SU-DHL-6 (cell line): ENCODE data around the gene MRPL14.
A peak's percentile ranks its signal among the peaks of the same experiment; 100 is the strongest.

Experiments
- H2AFZ ChIP-seq: fragments of 200-600 bp; sonication (generic); 2 replicates; pipeline ENCODE4 v1.6.1; 2014; ENCODE audit warnings: low read depth, mild to moderate bottlenecking, moderate library complexity, mixed read lengths, antibody characterized with exemption, low read length; ENCODE audit not compliant: severe bottlenecking
- H3F3A ChIP-seq: fragments of 200-600 bp; shearing (Covaris generic); 2 replicates; pipeline ENCODE4 v1.6.0; 2016; ENCODE audit warnings: antibody characterized with exemption, mild to moderate bottlenecking; ENCODE audit not compliant: insufficient read depth
- H3K27ac ChIP-seq: fragments of 200-600 bp; sonication (generic); 2 replicates; pipeline ENCODE4 v1.5.1; 2016; ENCODE audit warnings: low read depth, mild to moderate bottlenecking, low read length, moderate library complexity, mixed read lengths
- H3K27me3 ChIP-seq: fragments of 200-600 bp; sonication (generic), shearing (Covaris generic); 2 replicates; pipeline ENCODE4 v1.6.0; 2014; ENCODE audit warnings: mild to moderate bottlenecking, low read length
- H3K36me3 ChIP-seq: fragments of 200-600 bp; sonication (generic); 2 replicates; pipeline ENCODE4 v1.6.1; 2014; ENCODE audit warnings: mild to moderate bottlenecking, low read length, mixed read lengths
- H3K4me2 ChIP-seq: fragments of 300-600, 200-600 bp; shearing (Covaris generic), sonication (generic); 2 replicates; pipeline ENCODE4 v1.6.0; 2014; ENCODE audit warnings: low read length, low read depth, mild to moderate bottlenecking; ENCODE audit not compliant: poor library complexity, severe bottlenecking
- H3K4me3 ChIP-seq: fragments of 200-600 bp; sonication (generic); 2 replicates; pipeline ENCODE4 v1.5.1; 2014; ENCODE audit warnings: antibody characterized with exemption, low read length, mild to moderate bottlenecking, mixed read lengths; ENCODE audit not compliant: insufficient read depth, poor library complexity, severe bottlenecking
- H3K79me2 ChIP-seq: fragments of 200-600 bp; sonication (generic); 2 replicates; pipeline ENCODE4 v1.6.1; 2014; ENCODE audit warnings: mild to moderate bottlenecking, low read length, moderate library complexity; ENCODE audit not compliant: insufficient read depth
- H3K9ac ChIP-seq: fragments of 200-600 bp; sonication (generic); 2 replicates; pipeline ENCODE4 v1.7.0; 2014; ENCODE audit warnings: mild to moderate bottlenecking, low read length
- H3K9me2 ChIP-seq: fragments of 200-600 bp; sonication (generic); replicated peaks from 2 replicates; pipeline ENCODE4 v1.6.1; 2014; ENCODE audit warnings: low read length; ENCODE audit not compliant: insufficient read depth
- H3K9me3 ChIP-seq: fragments of 200-600 bp; sonication (generic); 2 replicates; pipeline ENCODE4 v1.6.1; 2014; ENCODE audit warnings: low read length, mixed read lengths; ENCODE audit not compliant: insufficient read depth
- H4K20me1 ChIP-seq: fragments of 200-600 bp; sonication (generic); 2 replicates; pipeline ENCODE4 v1.6.1; 2014; ENCODE audit warnings: low read depth, mild to moderate bottlenecking, antibody characterized with exemption, low read length, moderate library complexity, mixed read lengths
- EZH2phosphoT487 ChIP-seq: fragments of 200-600 bp; sonication (generic), shearing (Covaris generic); conservative IDR thresholded peaks from 2 replicates; pipeline ENCODE4 v1.6.1; 2018; ENCODE audit warnings: mild to moderate bottlenecking, antibody characterized with exemption, low read length, moderate library complexity, mixed read lengths
- TF ChIP-seq, protein P1 (sequence below): fragments of 200-600 bp; sonication (generic); IDR thresholded peaks from one replicate; pipeline ENCODE4 v1.5.1; 2017; ENCODE audit warnings: antibody characterized with exemption, mild to moderate bottlenecking, low read length, moderate library complexity; ENCODE audit not compliant: insufficient read depth, poor library complexity, severe bottlenecking

MRPL14 gene

DNA sequence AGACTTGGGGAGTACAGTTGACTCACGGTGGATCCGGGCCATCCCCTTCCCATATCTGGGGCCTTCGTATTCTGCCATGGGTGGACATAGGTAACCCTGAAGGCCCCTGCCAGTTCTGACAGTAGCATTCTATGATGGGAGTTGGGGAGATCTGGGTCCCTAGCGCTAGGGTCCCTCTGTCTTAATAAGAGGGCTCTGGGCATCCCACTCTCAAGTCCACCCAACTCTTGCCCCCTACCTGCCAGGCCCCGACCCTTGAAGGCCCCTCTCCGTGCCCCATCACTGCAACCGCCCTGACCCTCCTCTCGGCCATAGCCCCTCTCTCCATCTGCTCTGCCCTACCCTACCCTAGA, 24.8 kb upstream of the MRPL14 start:
- no peak overlapping the region for H3K27ac ChIP-seq
- no peak for TF ChIP-seq EZH2phosphoT487

DNA sequence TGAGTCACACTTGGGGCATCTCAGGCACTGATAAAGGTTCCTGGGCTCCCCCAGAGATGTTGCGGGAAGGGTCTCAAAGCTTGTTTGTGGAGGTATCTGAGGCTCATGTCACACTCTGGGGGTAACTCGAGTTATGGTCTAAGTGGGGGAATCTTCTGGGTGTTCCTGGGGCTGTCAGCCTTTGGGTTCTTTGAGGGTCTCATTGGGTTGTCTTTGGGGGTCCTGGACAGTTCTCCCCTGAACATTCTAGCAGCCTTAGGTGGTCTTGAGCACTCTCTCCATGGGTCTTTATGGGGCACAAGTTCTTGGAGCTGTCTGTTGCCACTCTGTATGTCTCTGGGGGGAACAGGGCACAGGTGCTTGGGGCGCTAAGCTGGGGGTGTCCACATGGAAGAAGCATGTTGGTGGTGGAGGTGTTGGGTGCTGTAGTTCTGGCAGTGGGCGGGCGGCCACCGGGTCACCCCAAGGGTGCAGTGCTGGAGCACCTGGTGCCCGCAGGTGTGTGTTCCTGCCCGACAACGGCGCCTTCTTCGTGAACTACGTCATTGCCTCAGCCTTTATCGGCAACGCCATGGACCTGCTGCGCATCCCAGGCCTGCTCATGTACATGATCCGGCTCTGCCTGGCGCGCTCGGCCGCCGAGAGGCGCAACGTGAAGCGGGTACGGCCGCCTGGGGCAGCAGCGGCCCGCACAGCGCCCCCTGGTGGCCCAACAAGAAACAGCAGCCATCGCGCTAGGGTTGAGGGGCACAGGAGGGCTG, 24.3 kb upstream of the MRPL14 start:
- H3K9ac ChIP-seq: no peak overlapping the region
- H3F3A ChIP-seq: no peaks in the 10 kb centered on the region
- TF ChIP-seq EZH2phosphoT487: no peak
- TF ChIP-seq, protein P1, sequence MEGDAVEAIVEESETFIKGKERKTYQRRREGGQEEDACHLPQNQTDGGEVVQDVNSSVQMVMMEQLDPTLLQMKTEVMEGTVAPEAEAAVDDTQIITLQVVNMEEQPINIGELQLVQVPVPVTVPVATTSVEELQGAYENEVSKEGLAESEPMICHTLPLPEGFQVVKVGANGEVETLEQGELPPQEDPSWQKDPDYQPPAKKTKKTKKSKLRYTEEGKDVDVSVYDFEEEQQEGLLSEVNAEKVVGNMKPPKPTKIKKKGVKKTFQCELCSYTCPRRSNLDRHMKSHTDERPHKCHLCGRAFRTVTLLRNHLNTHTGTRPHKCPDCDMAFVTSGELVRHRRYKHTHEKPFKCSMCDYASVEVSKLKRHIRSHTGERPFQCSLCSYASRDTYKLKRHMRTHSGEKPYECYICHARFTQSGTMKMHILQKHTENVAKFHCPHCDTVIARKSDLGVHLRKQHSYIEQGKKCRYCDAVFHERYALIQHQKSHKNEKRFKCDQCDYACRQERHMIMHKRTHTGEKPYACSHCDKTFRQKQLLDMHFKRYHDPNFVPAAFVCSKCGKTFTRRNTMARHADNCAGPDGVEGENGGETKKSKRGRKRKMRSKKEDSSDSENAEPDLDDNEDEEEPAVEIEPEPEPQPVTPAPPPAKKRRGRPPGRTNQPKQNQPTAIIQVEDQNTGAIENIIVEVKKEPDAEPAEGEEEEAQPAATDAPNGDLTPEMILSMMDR: peak; percentile 100
- no peak overlapping the region for H3K27ac ChIP-seq
- H3K27me3 ChIP-seq: no peaks in the 10 kb centered on the region
- H3K4me3 ChIP-seq: no peak overlapping the region
- no peaks in the 10 kb centered on the region for H3K79me2 ChIP-seq
- no peaks in the 10 kb centered on the region for H3K36me3 ChIP-seq
- H3K9me3 ChIP-seq: no peaks in the 10 kb centered on the region
- H3K4me2 ChIP-seq: no peak overlapping the region
- H4K20me1 ChIP-seq: no peaks in the 10 kb centered on the region
- no peaks in the 10 kb centered on the region for H3K9me2 ChIP-seq
- H2AFZ ChIP-seq: no peak overlapping the region

More for the DNA sequence above, 24.8 kb upstream of the MRPL14 start:
- Histone ChIP-seq H3K9ac (no peak overlapping the region), H3K79me2 (no peaks in the 10 kb centered on the region), H4K20me1 (no peaks in the 10 kb centered on the region), H3K36me3 (no peaks in the 10 kb centered on the region), H3K4me3 (no peak overlapping the region), H3K9me3 (no peaks in the 10 kb centered on the region), H3F3A (no peaks in the 10 kb centered on the region), H3K4me2 (no peak overlapping the region), H3K9me2 (no peaks in the 10 kb centered on the region), H3K27me3 (no peaks in the 10 kb centered on the region), H2AFZ (no peak overlapping the region)

- H2AFZ ChIP-seq: no peak overlapping the region
- no peaks in the 10 kb centered on the region for H3K79me2 ChIP-seq
- no peaks in the 10 kb centered on the region for H3F3A ChIP-seq
- H3K4me3 ChIP-seq: no peak overlapping the region
- no peak overlapping the region for H3K4me2 ChIP-seq
- no peaks in the 10 kb centered on the region for H3K9me3 ChIP-seq
- H3K27ac ChIP-seq: no peak overlapping the region
- H3K9me2 ChIP-seq: no peaks in the 10 kb centered on the region
- no peaks in the 10 kb centered on the region for H3K36me3 ChIP-seq
- H3K9ac ChIP-seq: no peak overlapping the region
- no peak for TF ChIP-seq EZH2phosphoT487
- TF ChIP-seq, protein P1: no peak
- H3K27me3 ChIP-seq: no peaks in the 10 kb centered on the region
- H4K20me1 ChIP-seq: no peaks in the 10 kb centered on the region
Observed at GRCh38 chr6:44150317-44150917, 23.2 kb upstream of the MRPL14 start.

DNA sequence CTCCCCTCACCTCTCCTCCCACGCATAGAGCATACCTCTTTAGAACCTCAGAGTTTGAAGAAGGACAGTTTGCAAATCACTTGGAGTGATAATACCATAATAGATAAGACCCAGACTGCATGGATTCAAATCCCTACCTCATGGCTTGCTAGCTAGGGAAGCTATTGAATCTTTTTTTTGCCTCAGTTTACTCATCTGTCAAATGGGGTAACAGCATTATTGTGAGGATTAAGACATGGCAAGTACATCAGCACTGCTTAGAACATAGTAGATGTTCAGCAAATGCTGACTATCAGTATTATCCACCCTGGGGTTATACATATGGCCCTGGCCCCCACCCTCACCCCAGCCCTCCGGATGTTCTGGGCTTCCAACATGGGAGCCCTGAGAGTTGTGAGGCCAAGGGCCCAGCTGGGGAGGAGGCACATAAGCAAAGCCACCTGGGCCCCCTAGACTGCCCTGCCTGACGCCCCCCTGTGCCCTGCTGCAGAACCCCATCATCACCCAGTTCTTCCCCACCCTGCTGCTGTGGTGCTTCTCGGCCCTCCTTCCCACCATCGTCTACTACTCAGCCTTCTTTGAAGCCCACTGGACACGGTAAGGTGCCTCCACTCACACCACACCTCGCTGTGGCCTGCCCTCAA, 22.2 kb upstream of the MRPL14 start:
- Histone ChIP-seq H3F3A (no peaks in the 10 kb centered on the region), H3K27ac (no peak overlapping the region), H3K79me2 (no peaks in the 10 kb centered on the region), H2AFZ (no peak overlapping the region), H3K9ac (no peak overlapping the region), H3K9me2 (no peaks in the 10 kb centered on the region), H3K9me3 (no peaks in the 10 kb centered on the region), H4K20me1 (no peaks in the 10 kb centered on the region), H3K36me3 (no peaks in the 10 kb centered on the region), H3K27me3 (no peaks in the 10 kb centered on the region), H3K4me2 (no peak overlapping the region), H3K4me3 (no peak overlapping the region)
- TF ChIP-seq, protein P1: no peak
- TF ChIP-seq EZH2phosphoT487: no peak
